GM19099 (cell line): Measurements from ENCODE around the gene LY6G6F.

Experiments used
- POLR2A ChIP-seq: IDR thresholded peaks from 3 replicates; pipeline ENCODE4 v1.6.1; 2011; ENCODE audit warnings: low read depth; ENCODE audit not compliant: insufficient read length; ENCODE audit errors: extremely low read depth

Gene LY6G6F

DNA sequence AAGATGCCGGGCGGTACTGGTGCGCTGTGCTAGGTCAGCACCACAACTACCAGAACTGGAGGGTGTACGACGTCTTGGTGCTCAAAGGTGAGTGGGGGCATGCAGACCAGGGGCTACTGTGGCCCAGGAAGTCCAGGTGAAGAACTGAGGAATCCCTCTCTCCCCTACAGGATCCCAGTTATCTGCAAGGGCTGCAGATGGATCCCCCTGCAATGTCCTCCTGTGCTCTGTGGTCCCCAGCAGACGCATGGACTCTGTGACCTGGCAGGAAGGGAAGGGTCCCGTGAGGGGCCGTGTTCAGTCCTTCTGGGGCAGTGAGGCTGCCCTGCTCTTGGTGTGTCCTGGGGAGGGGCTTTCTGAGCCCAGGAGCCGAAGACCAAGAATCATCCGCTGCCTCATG lies 1.0 kb downstream of the LY6G6F start:
- TF ChIP-seq POLR2A: no peak

GRCh38 chr6:31708224-31708623 lies 1.6 kb downstream of the LY6G6F start:
- TF ChIP-seq POLR2A: no peak

DNA sequence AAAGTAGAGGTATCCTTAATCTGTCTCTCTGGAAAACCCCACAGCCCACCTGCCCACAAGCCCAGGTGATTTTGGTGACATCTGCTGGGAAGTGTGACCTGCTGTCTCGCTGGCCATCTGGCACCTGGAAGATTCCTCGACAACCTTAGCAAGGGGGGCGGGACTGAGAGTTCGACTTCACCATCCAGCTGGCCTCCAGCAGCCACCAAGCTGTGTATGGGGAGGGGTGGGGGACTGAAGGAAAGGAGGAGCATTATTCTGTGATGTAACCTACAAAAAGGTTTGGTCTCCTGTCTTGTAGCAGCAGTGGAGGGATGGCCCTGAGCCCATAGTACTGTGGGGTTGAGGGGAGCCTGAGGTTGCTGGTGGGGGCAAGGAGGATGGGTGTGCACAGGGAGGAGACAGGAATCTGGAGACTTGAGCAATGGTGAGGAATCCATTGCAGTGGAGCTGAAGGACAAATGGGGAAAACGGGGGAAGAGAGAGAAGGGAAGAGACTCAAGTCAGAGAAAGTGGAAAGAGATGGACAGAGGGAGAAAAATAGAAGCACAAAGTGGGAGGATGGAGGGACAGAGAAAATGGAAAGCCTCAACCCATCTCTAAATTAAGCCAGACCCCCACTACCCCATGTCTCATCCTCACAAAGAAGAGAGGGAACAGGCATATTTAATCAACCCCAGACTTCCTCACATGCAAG lies 4.0 kb downstream of the LY6G6F start:
- no peak for TF ChIP-seq POLR2A

DNA sequence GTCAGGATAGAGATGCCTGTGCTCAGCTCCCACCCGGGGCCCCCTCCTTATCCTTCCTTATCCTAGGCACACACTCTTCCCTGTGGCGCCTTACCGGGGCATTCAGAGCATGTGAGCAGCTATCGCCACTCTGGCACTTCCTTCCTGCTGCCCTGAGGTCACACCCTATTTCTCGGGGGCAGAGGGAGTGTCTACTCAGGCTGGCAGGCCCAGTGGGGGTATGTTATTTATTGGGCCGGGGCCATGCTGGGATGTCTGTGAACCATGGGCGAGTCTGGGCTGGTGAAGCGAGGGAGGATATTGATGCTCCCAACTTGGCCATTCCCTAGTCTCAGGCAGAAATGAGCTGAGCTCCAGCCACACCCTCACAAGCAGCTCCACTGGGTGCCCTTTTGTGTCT lies 4.6 kb downstream of the LY6G6F start:
- no peak for TF ChIP-seq POLR2A

GRCh38 chr6:31712296-31712695 lies 5.6 kb downstream of the LY6G6F start:
- TF ChIP-seq POLR2A: no peak

DNA sequence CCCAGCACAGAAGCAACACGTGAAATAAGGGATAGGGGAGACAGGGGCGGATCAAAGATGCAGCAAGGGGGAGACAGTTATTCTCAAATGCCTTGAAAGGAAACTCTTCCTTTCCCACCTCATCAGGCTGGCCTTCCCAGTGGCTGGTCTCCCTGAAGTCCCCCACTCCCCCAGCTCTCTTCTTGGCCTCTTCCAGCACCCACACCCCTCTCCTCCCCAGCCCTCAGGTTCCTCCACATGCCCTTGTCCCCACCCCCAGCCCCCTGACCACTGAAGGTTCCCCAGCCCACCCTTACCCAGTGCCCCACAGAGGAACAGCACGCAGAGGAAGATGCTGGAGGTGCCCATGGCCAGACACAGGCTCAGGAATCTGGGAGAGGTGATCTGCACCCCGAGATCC lies 6.8 kb downstream of the LY6G6F start:
- TF ChIP-seq POLR2A: no peak

DNA sequence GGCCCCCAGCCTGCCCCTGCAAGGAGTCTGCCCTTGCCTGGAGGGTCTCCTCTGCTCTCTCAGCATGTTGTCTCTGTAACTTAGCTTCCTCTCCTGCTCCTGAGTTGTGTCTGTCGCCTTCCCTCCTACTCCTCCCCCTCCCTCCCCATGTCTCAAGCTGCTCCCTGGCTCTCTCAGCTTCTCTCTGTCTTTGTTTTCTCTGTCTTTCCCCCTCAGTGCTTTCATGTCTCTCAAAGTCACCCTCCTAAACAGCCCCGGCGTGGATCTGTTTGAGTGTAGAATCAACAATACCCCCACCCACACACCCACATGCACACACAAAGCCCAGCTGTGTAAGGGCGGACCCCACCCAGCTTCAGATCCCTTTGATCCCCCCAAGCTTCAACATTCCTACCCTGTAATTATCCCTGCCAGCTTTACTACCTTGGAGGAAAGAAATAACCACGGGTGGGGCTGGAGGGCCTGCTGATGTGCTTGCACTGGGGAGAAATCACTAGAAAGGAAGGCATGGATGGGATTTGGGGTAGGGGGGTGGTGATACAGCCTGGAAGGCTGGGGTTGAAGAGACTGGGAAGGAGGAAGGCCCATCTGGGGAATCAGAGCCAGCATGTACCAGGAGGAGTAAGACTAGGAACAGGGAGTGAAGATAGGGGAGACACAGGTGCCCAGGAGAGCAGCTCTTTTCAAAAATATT lies 7.5 kb downstream of the LY6G6F start:
- no peak for TF ChIP-seq POLR2A

DNA sequence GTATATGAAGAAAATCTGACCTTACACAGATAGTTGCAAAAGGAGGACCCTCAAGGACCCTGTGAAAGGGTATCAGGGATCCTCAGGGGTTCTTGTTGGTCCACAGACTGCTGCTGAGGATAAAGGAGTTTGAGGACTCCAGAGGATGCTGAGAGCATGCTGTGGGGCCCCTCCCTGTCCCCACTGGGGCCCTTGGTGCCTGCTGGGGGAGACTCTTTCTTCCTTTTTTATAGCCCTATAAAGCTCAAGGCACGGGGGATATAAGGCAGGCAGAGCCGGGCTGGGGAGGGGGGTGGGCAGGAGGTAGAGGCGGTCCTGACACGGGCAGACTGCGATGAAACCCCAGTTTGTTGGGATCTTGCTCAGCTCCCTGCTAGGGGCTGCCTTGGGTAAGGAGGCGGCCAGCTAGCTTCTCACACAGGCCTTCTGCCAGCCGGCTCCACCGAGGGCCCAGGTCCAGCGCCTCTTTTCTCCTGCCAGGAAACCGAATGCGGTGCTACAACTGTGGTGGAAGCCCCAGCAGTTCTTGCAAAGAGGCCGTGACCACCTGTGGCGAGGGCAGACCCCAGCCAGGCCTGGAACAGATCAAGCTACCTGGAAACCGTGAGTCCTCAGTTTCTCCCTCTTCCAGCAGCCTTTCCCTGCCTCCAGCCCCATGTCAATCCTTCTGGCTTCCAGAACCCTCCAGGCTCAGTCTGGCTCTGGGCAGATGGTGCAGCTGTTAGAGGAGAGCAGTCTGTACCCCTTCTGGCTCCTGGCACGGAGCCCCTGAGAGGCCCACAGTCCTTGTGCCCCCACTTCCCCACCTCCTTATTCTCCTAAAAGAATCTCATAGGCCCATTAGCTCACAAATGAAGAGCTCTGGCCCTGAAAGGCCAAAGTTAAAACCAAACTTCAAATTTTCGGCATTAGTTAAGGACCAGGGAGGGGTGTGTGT lies 8.6 kb downstream of the LY6G6F start, which contains the start of gene LY6G6D:
LY6G6D (plus strand) TSS at position 327 of the 937 bp plus-strand sequence; CDS start at position 335, 8 bp downstream.
- no peak for TF ChIP-seq POLR2A

DNA sequence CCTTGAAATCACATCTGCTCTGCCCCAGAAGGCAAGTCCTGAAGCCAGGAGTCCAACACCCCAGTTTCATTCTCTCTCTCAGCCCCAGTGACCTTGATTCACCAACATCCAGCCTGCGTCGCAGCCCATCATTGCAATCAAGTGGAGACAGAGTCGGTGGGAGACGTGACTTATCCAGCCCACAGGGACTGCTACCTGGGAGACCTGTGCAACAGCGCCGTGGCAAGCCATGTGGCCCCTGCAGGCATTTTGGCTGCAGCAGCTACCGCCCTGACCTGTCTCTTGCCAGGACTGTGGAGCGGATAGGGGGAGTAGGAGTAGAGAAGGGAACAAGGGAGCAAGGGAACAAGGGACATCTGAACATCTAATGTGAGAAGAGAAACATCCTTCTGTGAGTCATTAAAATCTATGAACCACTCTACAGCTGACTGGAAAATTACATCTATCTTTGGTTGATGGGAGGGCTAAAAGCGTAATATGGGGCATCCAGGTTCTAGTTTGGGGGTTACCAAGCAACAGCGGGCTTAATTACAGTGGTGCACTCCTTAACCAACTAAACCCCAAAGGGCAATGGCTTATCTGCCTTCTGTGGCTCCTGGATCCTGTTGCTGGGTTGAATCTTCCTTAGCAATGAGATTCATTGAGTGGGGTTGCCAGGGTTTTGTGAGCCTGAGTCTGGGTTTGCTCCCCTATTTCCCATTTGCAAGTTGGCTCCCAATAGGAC lies 11.0 kb downstream of the LY6G6F start:
- no peak for TF ChIP-seq POLR2A

GRCh38 chr6:31718265-31718664 lies 11.6 kb downstream of the LY6G6F start:
- TF ChIP-seq POLR2A: no peak

DNA sequence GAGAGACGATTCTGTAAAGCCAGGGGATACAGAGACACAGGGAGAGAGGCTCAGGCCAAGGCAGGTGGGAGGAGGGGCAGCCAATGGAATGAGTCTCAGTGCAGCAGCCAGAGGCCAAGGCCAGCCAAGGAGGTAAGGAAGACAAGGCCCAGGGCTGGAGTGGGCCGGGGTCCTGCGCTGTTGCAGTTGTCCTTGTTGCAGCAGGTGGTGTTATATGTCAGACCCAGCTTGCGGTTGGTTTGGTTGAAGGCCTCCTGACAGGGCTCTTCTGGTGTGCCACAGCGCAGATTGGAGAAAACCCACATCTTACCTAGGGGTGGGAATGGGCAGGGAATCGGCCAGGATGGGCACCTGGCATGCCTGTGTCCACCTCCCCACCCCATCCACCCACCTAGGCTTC lies 12.3 kb downstream of the LY6G6F start:
- TF ChIP-seq POLR2A: no peak

- no peak for TF ChIP-seq POLR2A
Measured at GRCh38 chr6:31720196-31720770, 13.6 kb downstream of the LY6G6F start.

- no peak for TF ChIP-seq POLR2A
Measured at GRCh38 chr6:31721351-31722020, 14.8 kb downstream of the LY6G6F start, which contains the start of gene LY6G6C. TSS of gene LY6G6C (minus strand) at chr6:31721746. CDS start at chr6:31721679, 67 bp downstream.

DNA sequence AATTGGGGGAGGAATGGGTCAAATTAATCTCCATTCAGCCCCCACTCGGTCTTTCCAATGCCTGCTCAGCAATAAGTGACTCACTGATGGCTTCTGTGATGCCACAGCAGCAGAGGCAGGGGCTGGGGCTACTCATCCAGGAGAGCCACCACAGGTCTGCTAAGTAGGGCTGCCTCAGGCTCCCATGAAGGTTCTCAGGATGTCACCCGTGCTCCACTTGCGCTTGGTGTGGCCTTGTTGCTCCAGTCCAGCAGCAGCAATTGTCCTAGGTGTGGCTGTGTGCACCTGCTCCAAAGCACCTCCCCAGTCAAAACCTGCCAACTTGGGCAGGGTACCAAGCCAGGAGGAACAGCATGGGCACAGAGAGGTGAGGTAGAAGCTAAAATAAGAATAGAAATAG lies 15.5 kb downstream of the LY6G6F start:
- no peak for TF ChIP-seq POLR2A
